ENCODE data around the gene PHETA1.
"Not testable (repeated sequence)": the region's sequence is repeated elsewhere in the genome, so short reads cannot be mapped to it uniquely, and the experiment has no call there.

Gene PHETA1

DNA sequence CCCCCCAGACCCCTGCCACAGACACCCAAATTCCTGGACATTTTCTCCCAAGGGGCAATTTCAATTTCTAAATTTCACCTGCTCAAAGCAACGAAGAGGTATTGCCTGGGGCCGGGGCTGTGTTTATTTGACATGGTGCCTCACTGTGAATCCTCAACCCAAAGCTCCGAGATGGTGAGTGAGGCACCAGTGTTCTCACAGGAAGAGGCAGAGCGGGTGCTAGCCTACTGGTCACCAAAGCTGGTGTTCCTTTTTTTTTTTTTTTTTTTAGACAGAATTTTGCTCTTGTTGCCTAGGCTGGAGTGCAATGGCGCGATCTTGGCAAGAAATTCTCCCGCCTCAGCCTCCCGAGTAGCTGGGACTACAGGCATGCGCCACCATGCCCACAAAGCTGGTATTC lies 22.0 kb upstream of the PHETA1 start:
- no peaks in the 10 kb centered on the region for H3K36me3 ChIP-seq (ENCODE audit: control insufficient read depth in 2 of 2, insufficient read depth in 2 of 2, low read length in 2 of 2)
- no peak overlapping the region for H3K4me3 ChIP-seq (ENCODE audit: low read length in 2 of 2)
- no peak overlapping the region for H3K27ac ChIP-seq (ENCODE audit: low read length)
- no peaks in the 10 kb centered on the region for H3K9me3 ChIP-seq (ENCODE audit: control insufficient read depth in 2 of 2, low read length in 2 of 2)
- H3K27me3 ChIP-seq (ENCODE audit: control insufficient read depth in 1 of 2, insufficient read depth in 2 of 2, low read length in 2 of 2), result no peaks in the 10 kb centered on the region
- H3K4me1 ChIP-seq (ENCODE audit: control insufficient read depth, insufficient read depth, low read length), result no peaks in the 10 kb centered on the region
- no peak overlapping the region for H3K9ac ChIP-seq (ENCODE audit: low read length in 2 of 2)

GRCh38 chr12:111389635-111390034 lies 20.7 kb upstream of the PHETA1 start:
- Histone ChIP-seq H3K9me3 (ENCODE audit: control insufficient read depth in 2 of 2, low read length in 2 of 2) (no peaks in the 10 kb centered on the region), H3K4me3 (ENCODE audit: low read length in 2 of 2) (no peak overlapping the region), H3K36me3 (ENCODE audit: control insufficient read depth in 2 of 2, insufficient read depth in 2 of 2, low read length in 2 of 2) (no peaks in the 10 kb centered on the region)

DNA sequence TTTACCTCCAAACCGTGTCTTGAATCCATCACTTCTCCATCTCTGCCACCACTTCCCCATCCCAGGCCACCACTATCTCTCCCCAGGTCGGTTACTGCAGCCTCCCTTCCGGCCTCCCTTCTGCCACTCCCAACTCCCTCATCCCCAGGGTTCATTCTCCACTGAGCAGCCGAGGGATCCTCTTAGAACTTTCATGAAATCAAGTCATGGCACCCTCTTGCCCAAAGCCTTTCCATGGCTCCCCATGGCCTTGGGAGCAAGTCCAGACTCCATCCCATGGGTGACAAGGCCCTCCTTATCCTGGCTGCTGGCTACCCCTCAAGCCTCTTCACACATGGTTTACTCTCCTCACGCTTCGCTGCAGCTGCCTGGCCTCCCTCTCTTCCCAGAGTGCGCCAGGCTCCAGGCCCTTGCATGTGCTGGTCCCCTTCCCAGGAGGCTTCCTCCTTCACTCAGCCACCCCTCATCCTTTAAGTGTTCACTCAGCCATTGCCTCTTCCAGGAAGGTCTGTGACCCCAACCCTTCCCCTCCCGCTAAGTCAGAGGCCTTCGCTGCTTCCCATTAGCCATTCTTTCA lies 18.9 kb upstream of the PHETA1 start:
- Histone ChIP-seq H3K36me3 (ENCODE audit: control insufficient read depth in 2 of 2, insufficient read depth in 2 of 2, low read length in 2 of 2) (no peaks in the 10 kb centered on the region), H3K4me1 (ENCODE audit: control insufficient read depth, insufficient read depth, low read length) (no peaks in the 10 kb centered on the region), H3K27ac (ENCODE audit: low read length) (no peak overlapping the region), H3K27me3 (ENCODE audit: control insufficient read depth in 1 of 2, insufficient read depth in 2 of 2, low read length in 2 of 2) (no peaks in the 10 kb centered on the region), H3K4me3 (ENCODE audit: low read length in 2 of 2) (no peak overlapping the region), H3K9ac (ENCODE audit: low read length in 2 of 2) (no peak overlapping the region), H3K9me3 (ENCODE audit: control insufficient read depth in 2 of 2, low read length in 2 of 2) (no peaks in the 10 kb centered on the region)

More at GRCh38 chr12:111389635-111390034, 20.7 kb upstream of the PHETA1 start:
- H3K9ac ChIP-seq (ENCODE audit: low read length in 2 of 2), result no peak overlapping the region
- no peaks in the 10 kb centered on the region for H3K27me3 ChIP-seq (ENCODE audit: control insufficient read depth in 1 of 2, insufficient read depth in 2 of 2, low read length in 2 of 2)
- no peaks in the 10 kb centered on the region for H3K4me1 ChIP-seq (ENCODE audit: control insufficient read depth, insufficient read depth, low read length)
- H3K27ac ChIP-seq (ENCODE audit: low read length), result no peak overlapping the region

GRCh38 chr12:111386885-111387284 lies 18.0 kb upstream of the PHETA1 start:
- H3K4me1 ChIP-seq (ENCODE audit: control insufficient read depth, insufficient read depth, low read length), result no peaks in the 10 kb centered on the region
- no peak overlapping the region for H3K9ac ChIP-seq (ENCODE audit: low read length in 2 of 2)
- no peak overlapping the region for H3K27ac ChIP-seq (ENCODE audit: low read length)
- no peak overlapping the region for H3K4me3 ChIP-seq (ENCODE audit: low read length in 2 of 2)
- H3K36me3 ChIP-seq (ENCODE audit: control insufficient read depth in 2 of 2, insufficient read depth in 2 of 2, low read length in 2 of 2), result no peaks in the 10 kb centered on the region
- no peaks in the 10 kb centered on the region for H3K9me3 ChIP-seq (ENCODE audit: control insufficient read depth in 2 of 2, low read length in 2 of 2)
- no peaks in the 10 kb centered on the region for H3K27me3 ChIP-seq (ENCODE audit: control insufficient read depth in 1 of 2, insufficient read depth in 2 of 2, low read length in 2 of 2)

DNA sequence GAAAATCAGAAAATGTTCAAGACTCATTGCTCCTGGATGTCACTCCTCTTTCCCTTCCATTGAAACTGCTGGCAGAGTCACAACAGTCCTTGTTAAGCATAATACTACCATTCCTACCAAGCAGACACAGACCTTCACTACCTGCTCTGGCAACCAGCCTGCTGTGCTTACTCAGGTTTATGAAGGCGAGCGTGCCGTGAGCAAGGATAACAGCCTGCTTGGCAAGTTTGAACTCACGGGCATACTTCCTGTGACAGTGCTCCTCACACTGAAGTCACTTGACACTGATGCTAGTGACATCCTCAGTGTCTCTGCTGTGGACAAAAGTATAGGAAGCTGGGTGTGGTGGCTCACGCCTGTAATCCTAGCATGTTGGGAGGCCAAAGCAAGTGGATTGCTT lies 15.7 kb upstream of the PHETA1 start:
- H3K27ac ChIP-seq (ENCODE audit: low read length), result no peak overlapping the region
- no peaks in the 10 kb centered on the region for H3K36me3 ChIP-seq (ENCODE audit: control insufficient read depth in 2 of 2, insufficient read depth in 2 of 2, low read length in 2 of 2)
- no peak overlapping the region for H3K9ac ChIP-seq (ENCODE audit: low read length in 2 of 2)
- peaks cover 0 to 2% of the 10 kb centered on the region in 2 donors for H3K27me3 ChIP-seq (ENCODE audit: control insufficient read depth in 1 of 2, insufficient read depth in 2 of 2, low read length in 2 of 2)
- no peaks in the 10 kb centered on the region for H3K4me1 ChIP-seq (ENCODE audit: control insufficient read depth, insufficient read depth, low read length)
- H3K9me3 ChIP-seq (ENCODE audit: control insufficient read depth in 2 of 2, low read length in 2 of 2), result no peaks in the 10 kb centered on the region
- no peak overlapping the region for H3K4me3 ChIP-seq (ENCODE audit: low read length in 2 of 2)

- Histone ChIP-seq H3K4me1 (ENCODE audit: control insufficient read depth, insufficient read depth, low read length) (no peaks in the 10 kb centered on the region), H3K27ac (ENCODE audit: low read length) (no peak overlapping the region), H3K9me3 (ENCODE audit: control insufficient read depth in 2 of 2, low read length in 2 of 2) (no peaks in the 10 kb centered on the region), H3K9ac (ENCODE audit: low read length in 2 of 2) (no peak overlapping the region), H3K36me3 (ENCODE audit: control insufficient read depth in 2 of 2, insufficient read depth in 2 of 2, low read length in 2 of 2) (no peaks in the 10 kb centered on the region), H3K4me3 (ENCODE audit: low read length in 2 of 2) (no peak overlapping the region), H3K27me3 (ENCODE audit: control insufficient read depth in 1 of 2, insufficient read depth in 2 of 2, low read length in 2 of 2) (peaks cover 0 to 2% of the 10 kb centered on the region in 2 donors)
Observed at GRCh38 chr12:111379942-111380554, 11.2 kb upstream of the PHETA1 start.

GRCh38 chr12:111377440-111377839 lies 8.5 kb upstream of the PHETA1 start:
- Histone ChIP-seq H3K36me3 (ENCODE audit: control insufficient read depth in 2 of 2, insufficient read depth in 2 of 2, low read length in 2 of 2) (no peaks in the 10 kb centered on the region), H3K4me1 (ENCODE audit: control insufficient read depth, insufficient read depth, low read length) (no peaks in the 10 kb centered on the region), H3K4me3 (ENCODE audit: low read length in 2 of 2) (no peak overlapping the region), H3K27ac (ENCODE audit: low read length) (no peak overlapping the region), H3K9me3 (ENCODE audit: control insufficient read depth in 2 of 2, low read length in 2 of 2) (no peaks in the 10 kb centered on the region), H3K27me3 (ENCODE audit: control insufficient read depth in 1 of 2, insufficient read depth in 2 of 2, low read length in 2 of 2) (peaks cover 0 to 2% of the 10 kb centered on the region in 2 donors), H3K9ac (ENCODE audit: low read length in 2 of 2) (no peak overlapping the region)

DNA sequence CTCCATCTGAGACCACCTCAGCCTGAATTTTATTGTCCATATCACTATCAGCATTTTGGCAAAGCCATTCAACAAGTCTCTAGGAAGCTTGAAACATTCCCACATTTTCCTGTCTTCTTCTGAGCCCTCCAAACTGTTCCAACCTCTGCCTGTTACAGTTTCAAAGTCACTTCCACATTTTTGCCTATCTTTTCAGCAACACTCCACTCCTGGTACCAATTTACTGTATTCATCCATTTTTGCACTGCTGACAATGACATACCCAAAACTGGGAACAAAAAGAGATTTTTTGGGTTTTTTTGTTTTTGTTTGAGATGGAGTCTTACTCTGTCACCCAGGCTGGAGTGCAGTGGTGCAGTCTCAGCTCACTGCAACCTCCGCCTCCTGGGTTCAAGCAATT lies 4.3 kb upstream of the PHETA1 start:
- not testable (repeated sequence) for H3K27ac ChIP-seq (ENCODE audit: low read length); H3K9me3 ChIP-seq (ENCODE audit: control insufficient read depth in 2 of 2, low read length in 2 of 2); H3K27me3 ChIP-seq (ENCODE audit: control insufficient read depth in 1 of 2, insufficient read depth in 2 of 2, low read length in 2 of 2); H3K4me3 ChIP-seq (ENCODE audit: low read length in 2 of 2); H3K36me3 ChIP-seq (ENCODE audit: control insufficient read depth in 2 of 2, insufficient read depth in 2 of 2, low read length in 2 of 2); H3K9ac ChIP-seq (ENCODE audit: low read length in 2 of 2)
- peaks cover 15% of the 10 kb centered on the region for H3K4me1 ChIP-seq (ENCODE audit: control insufficient read depth, insufficient read depth, low read length)

- H3K4me1 ChIP-seq (ENCODE audit: control insufficient read depth, insufficient read depth, low read length), result peaks cover 25% of the 10 kb centered on the region
- no peaks in the 10 kb centered on the region for H3K9me3 ChIP-seq (ENCODE audit: control insufficient read depth in 2 of 2, low read length in 2 of 2)
- H3K4me3 ChIP-seq (ENCODE audit: low read length in 2 of 2), result peak overlapping the region; percentile 90 to 91
- H3K27me3 ChIP-seq (ENCODE audit: control insufficient read depth in 1 of 2, insufficient read depth in 2 of 2, low read length in 2 of 2), result no peaks in the 10 kb centered on the region
- H3K9ac ChIP-seq (ENCODE audit: low read length in 2 of 2), result peak overlapping the region; percentile 76 to 77
- H3K36me3 ChIP-seq (ENCODE audit: control insufficient read depth in 2 of 2, insufficient read depth in 2 of 2, low read length in 2 of 2), result peaks cover 4 to 7% of the 10 kb centered on the region in 2 donors
- no peak overlapping the region for H3K27ac ChIP-seq (ENCODE audit: low read length)
Observed at GRCh38 chr12:111369496-111370220, 763 bp upstream of the PHETA1 start.

- Histone ChIP-seq H3K9me3 (ENCODE audit: control insufficient read depth in 2 of 2, low read length in 2 of 2) (no peaks in the 10 kb centered on the region), H3K9ac (ENCODE audit: low read length in 2 of 2) (peak overlapping the region; percentile 79 to 81), H3K4me1 (ENCODE audit: control insufficient read depth, insufficient read depth, low read length) (peaks cover 28% of the 10 kb centered on the region), H3K27me3 (ENCODE audit: control insufficient read depth in 1 of 2, insufficient read depth in 2 of 2, low read length in 2 of 2) (no peaks in the 10 kb centered on the region), H3K4me3 (ENCODE audit: low read length in 2 of 2) (peak overlapping the region; percentile 90 to 91), H3K27ac (ENCODE audit: low read length) (no peak overlapping the region), H3K36me3 (ENCODE audit: control insufficient read depth in 2 of 2, insufficient read depth in 2 of 2, low read length in 2 of 2) (peaks cover 7 to 10% of the 10 kb centered on the region in 2 donors)
Observed at GRCh38 chr12:111368291-111368787, 556 bp downstream of the PHETA1 start.

All from stomach smooth muscle (tissue), 2 donors.